H9 (cell line): ENCODE data around the gene PACC1. TPM values are rescaled to one million over a fixed set of nuclear protein-coding genes. Genes with fewer than 3 reads are reported as not detected.

ENCODE experiments used
- DNase-seq: peaks from one replicate; pipeline ENCODE4 v3.0.0-alpha.2; 2017
- H2AFZ ChIP-seq: one replicate; pipeline ENCODE4 v1.6.1; 2013; ENCODE audit warnings: mild to moderate bottlenecking, low read length, control low read depth, moderate library complexity
- H2AK5ac ChIP-seq: 2 replicates; pipeline ENCODE4 v1.6.1; 2013; ENCODE audit warnings: low read length, control low read depth, mixed read lengths; ENCODE audit not compliant: insufficient read length
- H2BK120ac ChIP-seq: one replicate; pipeline ENCODE4 v1.6.1; 2013; ENCODE audit warnings: low read depth, mild to moderate bottlenecking, low read length, control low read depth, inconsistent platforms; ENCODE audit not compliant: poor library complexity, severe bottlenecking
- H2BK12ac ChIP-seq: 2 replicates; pipeline ENCODE4 v1.6.1; 2013; ENCODE audit warnings: low read length, control low read depth, mixed read lengths, low read depth; ENCODE audit not compliant: insufficient read length
- H2BK15ac ChIP-seq: 2 replicates; pipeline ENCODE4 v1.6.1; 2013; ENCODE audit warnings: low read depth, low read length, control low read depth
- H2BK20ac ChIP-seq: one replicate; pipeline ENCODE4 v1.6.1; 2013; ENCODE audit warnings: low read depth, mild to moderate bottlenecking, low read length, control low read depth, inconsistent platforms; ENCODE audit not compliant: poor library complexity, severe bottlenecking
- H2BK5ac ChIP-seq: 2 replicates; pipeline ENCODE4 v1.6.1; 2013; ENCODE audit warnings: low read length, control low read depth, mixed read lengths; ENCODE audit not compliant: insufficient read length
- H3K14ac ChIP-seq: 2 replicates; pipeline ENCODE4 v1.6.1; 2013; ENCODE audit warnings: low read length, control low read depth; ENCODE audit not compliant: insufficient read depth
- H3K18ac ChIP-seq: 2 replicates; pipeline ENCODE4 v1.6.1; 2013; ENCODE audit warnings: low read depth, mild to moderate bottlenecking, mixed read lengths, low read length, control low read depth; ENCODE audit not compliant: insufficient read length
- H3K23ac ChIP-seq: 2 replicates; pipeline ENCODE4 v1.6.1; 2013; ENCODE audit warnings: low read length, control low read depth, mixed read lengths, low read depth; ENCODE audit not compliant: insufficient read length
- H3K23me2 ChIP-seq: 2 replicates; pipeline ENCODE4 v1.6.1; 2013; ENCODE audit warnings: low read depth, mild to moderate bottlenecking, mixed read lengths, low read length, control low read depth; ENCODE audit not compliant: insufficient read length, poor library complexity, severe bottlenecking
- H3K27ac ChIP-seq: 2 replicates; pipeline ENCODE4 v1.5.1; 2013; ENCODE audit warnings: low read length, control low read depth, mixed read lengths, low read depth; ENCODE audit not compliant: insufficient read length
- H3K27me3 ChIP-seq: 2 replicates; pipeline ENCODE4 v1.6.1; 2013; ENCODE audit warnings: low read length, control low read depth, inconsistent platforms; ENCODE audit not compliant: insufficient read depth
- H3K4ac ChIP-seq: 2 replicates; pipeline ENCODE4 v1.6.1; 2013; ENCODE audit warnings: low read depth, mild to moderate bottlenecking, control low read depth, inconsistent platforms, low read length, moderate library complexity
- H3K4me1 ChIP-seq: 2 replicates; pipeline ENCODE4 v1.6.1; 2013; ENCODE audit warnings: low read length, control low read depth, inconsistent platforms; ENCODE audit not compliant: insufficient read depth
- H3K4me2 ChIP-seq: 2 replicates; pipeline ENCODE4 v1.6.1; 2013; ENCODE audit warnings: low read length, control low read depth, mixed read lengths; ENCODE audit not compliant: insufficient read length, insufficient read depth
- H3K56ac ChIP-seq: 2 replicates; pipeline ENCODE4 v1.6.1; 2013; ENCODE audit warnings: low read depth, mild to moderate bottlenecking, mixed read lengths, low read length, control low read depth; ENCODE audit not compliant: insufficient read length
- H3K79me1 ChIP-seq: 2 replicates; pipeline ENCODE4 v1.6.1; 2013; ENCODE audit warnings: low read depth, mild to moderate bottlenecking, moderate library complexity, low read length, control low read depth, inconsistent platforms; ENCODE audit not compliant: insufficient read depth, poor library complexity, severe bottlenecking
- H3K79me2 ChIP-seq: 2 replicates; pipeline ENCODE4 v1.6.1; 2013; ENCODE audit warnings: low read length, control low read depth, inconsistent platforms; ENCODE audit not compliant: insufficient read depth
- H3K9ac ChIP-seq: 2 replicates; pipeline ENCODE4 v1.6.1; 2013; ENCODE audit warnings: low read length, control low read depth, mixed read lengths; ENCODE audit not compliant: insufficient read length; ENCODE audit errors: extremely low read depth
- H3K9me3 ChIP-seq: one replicate; pipeline ENCODE4 v1.6.1; 2013; ENCODE audit warnings: low read depth, low read length, inconsistent platforms; ENCODE audit not compliant: control insufficient read depth
- H3T11ph ChIP-seq: one replicate; pipeline ENCODE4 v1.6.1; 2013; ENCODE audit warnings: mild to moderate bottlenecking, low read length, control low read depth, inconsistent platforms
- H4K20me1 ChIP-seq: one replicate; pipeline ENCODE4 v1.6.1; 2013; ENCODE audit not compliant: control insufficient read depth, insufficient read length, insufficient read depth
- H4K5ac ChIP-seq: 2 replicates; pipeline ENCODE4 v1.6.1; 2013; ENCODE audit warnings: low read depth, mild to moderate bottlenecking, mixed read lengths, low read length, control low read depth; ENCODE audit not compliant: insufficient read length
- H4K8ac ChIP-seq: replicated peaks from 2 replicates; pipeline ENCODE4 v1.6.1; 2013; ENCODE audit warnings: low read length, control low read depth, mixed read lengths, low read depth; ENCODE audit not compliant: insufficient read length
- H4K91ac ChIP-seq: 2 replicates; pipeline ENCODE4 v1.6.1; 2013; ENCODE audit warnings: low read depth, mild to moderate bottlenecking, moderate library complexity, mixed read lengths, low read length, control low read depth; ENCODE audit not compliant: insufficient read length
- H3K27ac Mint-ChIP-seq, 3 experiments: 2 replicates in 2 of 3; 3 replicates in 1 of 3; pipeline ENCODE4 v1.8.0; 2020 to 2021; ENCODE audit warnings: mixed read lengths in 3 of 3, mild to moderate bottlenecking in 1 of 3, moderate library complexity in 1 of 3
- H3K27me3 Mint-ChIP-seq: 2 replicates; pipeline ENCODE4 v1.8.0; 2021; ENCODE audit warnings: low read depth, mild to moderate bottlenecking, moderate library complexity, mixed read lengths
- H3K36me3 Mint-ChIP-seq, 3 experiments: 2 replicates in 2 of 3; 3 replicates in 1 of 3; pipeline ENCODE4 v1.8.0; 2020 to 2021; ENCODE audit warnings: low read depth in 3 of 3, mixed read lengths in 3 of 3; ENCODE audit not compliant: insufficient read depth in 1 of 3
- H3K4me1 Mint-ChIP-seq, 2 experiments: 2 replicates each; pipeline ENCODE4 v1.8.0; 2020; ENCODE audit warnings: mixed read lengths in 2 of 2
- H3K4me3 Mint-ChIP-seq, 2 experiments: 2 replicates in 1 of 2; 3 replicates in 1 of 2; pipeline ENCODE4 v1.8.0; 2020 to 2021; ENCODE audit warnings: mild to moderate bottlenecking in 2 of 2, mixed read lengths in 2 of 2, moderate library complexity in 1 of 2
- H3K9me3 Mint-ChIP-seq, 2 experiments: 2 replicates in 1 of 2; 3 replicates in 1 of 2; pipeline ENCODE4 v1.8.0; 2020; ENCODE audit warnings: mild to moderate bottlenecking in 2 of 2, mixed read lengths in 2 of 2, moderate library complexity in 1 of 2
- WGBS: extraction: QIAGEN DNeasy Blood & Tissue Kit; methylation state at CpG from one replicate; pipeline ENCODE4 v1.1.7; 2013; ENCODE audit warnings: missing lambda C conversion rate, low lambda C conversion rate, mixed read lengths; ENCODE audit not compliant: insufficient read length; ENCODE audit errors: extremely low coverage; 5-methylcytosine and 5-hydroxymethylcytosine counted together
- total RNA-seq: library from RNA; stranded (reverse); gene quantifications from 2 replicates; pipeline ENCODE4 v1.2.1, GENCODE V29; 2021
- TF ChIP-seq, protein P1 (sequence below): fragments of 200-600 bp; sonication (generic); conservative IDR thresholded peaks from 3 replicates; pipeline ENCODE4 v1.8.0; 2021; ENCODE audit warnings: antibody characterized with exemption, mild to moderate bottlenecking

PACC1 gene
- total RNA-seq, 1 experiment from 2014 or later: 10.9 TPM

DNA sequence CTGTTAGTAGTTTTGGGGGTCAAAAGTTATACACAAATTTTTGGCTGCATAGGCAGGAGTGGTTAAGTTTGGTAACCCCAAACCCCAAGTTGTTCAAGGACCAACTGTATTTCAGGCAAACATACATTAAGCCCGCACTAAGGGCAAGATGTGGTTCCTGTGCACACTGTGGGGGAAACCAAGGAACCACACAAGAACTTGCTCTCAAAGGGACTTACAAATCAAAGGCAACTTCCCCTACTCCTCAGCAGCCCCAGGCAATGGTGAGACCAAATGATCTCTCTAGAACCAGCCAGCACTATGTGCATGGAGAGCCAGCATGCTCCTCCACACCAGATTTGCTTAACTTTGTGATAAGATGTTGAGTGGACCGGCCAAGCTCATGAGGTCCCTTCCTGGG lies 35.3 kb downstream of the PACC1 start:
- H3K4me1 ChIP-seq: no peaks in the 10 kb centered on the region
- H4K8ac ChIP-seq: no peak overlapping the region
- no peak overlapping the region for H3K23ac ChIP-seq
- no peak overlapping the region for H2BK120ac ChIP-seq
- H2BK12ac ChIP-seq: no peak overlapping the region
- TF ChIP-seq, protein P1, sequence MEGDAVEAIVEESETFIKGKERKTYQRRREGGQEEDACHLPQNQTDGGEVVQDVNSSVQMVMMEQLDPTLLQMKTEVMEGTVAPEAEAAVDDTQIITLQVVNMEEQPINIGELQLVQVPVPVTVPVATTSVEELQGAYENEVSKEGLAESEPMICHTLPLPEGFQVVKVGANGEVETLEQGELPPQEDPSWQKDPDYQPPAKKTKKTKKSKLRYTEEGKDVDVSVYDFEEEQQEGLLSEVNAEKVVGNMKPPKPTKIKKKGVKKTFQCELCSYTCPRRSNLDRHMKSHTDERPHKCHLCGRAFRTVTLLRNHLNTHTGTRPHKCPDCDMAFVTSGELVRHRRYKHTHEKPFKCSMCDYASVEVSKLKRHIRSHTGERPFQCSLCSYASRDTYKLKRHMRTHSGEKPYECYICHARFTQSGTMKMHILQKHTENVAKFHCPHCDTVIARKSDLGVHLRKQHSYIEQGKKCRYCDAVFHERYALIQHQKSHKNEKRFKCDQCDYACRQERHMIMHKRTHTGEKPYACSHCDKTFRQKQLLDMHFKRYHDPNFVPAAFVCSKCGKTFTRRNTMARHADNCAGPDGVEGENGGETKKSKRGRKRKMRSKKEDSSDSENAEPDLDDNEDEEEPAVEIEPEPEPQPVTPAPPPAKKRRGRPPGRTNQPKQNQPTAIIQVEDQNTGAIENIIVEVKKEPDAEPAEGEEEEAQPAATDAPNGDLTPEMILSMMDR: no peak
- H3K9me3 ChIP-seq: no peaks in the 10 kb centered on the region
- Mint-ChIP-seq H3K4me3 (no peak overlapping the region), H3K27me3 (no peaks in the 10 kb centered on the region), H3K27ac (no peak overlapping the region; a peak in 1 of 7 replicates), H3K9me3 (no peaks in the 10 kb centered on the region), H3K36me3 (peaks cover 34 to 74% (median 55%) of the 10 kb centered on the region in 3 experiments), H3K4me1 (peaks cover 3 to 4% of the 10 kb centered on the region in 2 experiments; a peak in 3 of 4 replicates)
- no peak overlapping the region for H2BK20ac ChIP-seq
- no peak overlapping the region for H3K27ac ChIP-seq
- no peaks in the 10 kb centered on the region for H3K79me2 ChIP-seq
- H3T11ph ChIP-seq: no peak overlapping the region
- no peak overlapping the region for H2BK5ac ChIP-seq
- H3K56ac ChIP-seq: no peak overlapping the region
- no peak overlapping the region for H3K4ac ChIP-seq
- no peak for DNase-seq
- H3K9ac ChIP-seq: no peak overlapping the region
- no peaks in the 10 kb centered on the region for H3K27me3 ChIP-seq
- H4K5ac ChIP-seq: no peak overlapping the region
- no peak overlapping the region for H3K18ac ChIP-seq
- no peaks in the 10 kb centered on the region for H3K23me2 ChIP-seq
- H3K14ac ChIP-seq: no peak overlapping the region
- H3K79me1 ChIP-seq: no peaks in the 10 kb centered on the region
- no peaks in the 10 kb centered on the region for H4K20me1 ChIP-seq
- H2AK5ac ChIP-seq: no peak overlapping the region
- WGBS: no CpG with 5 or more reads among the region's 2 CpGs
- no peak overlapping the region for H2BK15ac ChIP-seq
- H2AFZ ChIP-seq: no peak overlapping the region
- no peak overlapping the region for H4K91ac ChIP-seq
- H3K4me2 ChIP-seq: no peak overlapping the region
